Heart left ventricle (tissue), 16 donors: ENCODE data around the gene TIMM9. TPM values are rescaled to one million over a fixed set of nuclear protein-coding genes. Genes with fewer than 3 reads are reported as not detected.
A peak's percentile ranks its signal among the peaks of the same experiment; 100 is the strongest.
"Not testable (repeated sequence)": the region's sequence is repeated elsewhere in the genome, so short reads cannot be mapped to it uniquely, and the experiment has no call there.

ENCODE experiments used
- ATAC-seq, 4 donors: fragments of 200-7000 bp; cut with Tn5 transposase; one replicate each; pipeline ENCODE4 v1.9.1; 2020 to 2022; ENCODE audit warnings: moderate library complexity in 4 of 4, mild to moderate bottlenecking in 3 of 4, moderate number of reproducible peaks in 1 of 4
- DNase-seq, 5 donors: peaks; one replicate each; pipeline ENCODE4 v3.0.0-alpha.2; 2020
- H3K27ac ChIP-seq, 12 donors: fragments of 200-600 bp; sonication (generic) in 4 of 12; one replicate each; pipeline versions ENCODE4 v1.5.0 to v1.8.0; 2016 to 2022; ENCODE audit warnings: mild to moderate bottlenecking in 2 of 12
- H3K27me3 ChIP-seq, 9 donors: fragments of 200-600 bp; sonication (generic) in 2 of 9; one replicate each; pipeline versions ENCODE4 v1.5.1 to v1.8.0; 2016 to 2022; ENCODE audit warnings: mild to moderate bottlenecking in 3 of 9
- H3K36me3 ChIP-seq, 9 donors: fragments of 200-600 bp; sonication (generic) in 2 of 9; one replicate each; pipeline versions ENCODE4 v1.5.0 to v1.8.0; 2018 to 2022; ENCODE audit warnings: mild to moderate bottlenecking in 2 of 9
- H3K4me1 ChIP-seq, 12 donors: fragments of 200-600 bp; sonication (generic) in 4 of 12; one replicate each; pipeline versions ENCODE4 v1.5.0 to v1.8.0; 2016 to 2022; ENCODE audit warnings: mild to moderate bottlenecking in 3 of 12
- H3K4me3 ChIP-seq, 12 donors: fragments of 200-600 bp; sonication (generic) in 4 of 12; one replicate each; pipeline versions ENCODE4 v1.5.0 to v1.8.0; 2017 to 2022; ENCODE audit warnings: mild to moderate bottlenecking in 9 of 12, moderate library complexity in 4 of 12
- H3K9me3 ChIP-seq, 12 donors: fragments of 200-600 bp; sonication (generic) in 4 of 12; one replicate each; pipeline versions ENCODE4 v1.5.0 to v1.8.0; 2016 to 2022; ENCODE audit warnings: mild to moderate bottlenecking in 1 of 12
- POLR2A ChIP-seq, 2 donors: fragments of 450-650 bp; IDR thresholded peaks; one replicate each; pipeline ENCODE4 v1.6.1; 2017; ENCODE audit warnings: antibody characterized with exemption in 2 of 2, mild to moderate bottlenecking in 2 of 2, moderate library complexity in 2 of 2
- WGBS, 4 donors: extraction: QIAGEN DNeasy Blood & Tissue Kit in 2 of 4; methylation state at CpG; one replicate each; pipeline versions ENCODE4 v1.1.5 to v1.1.7; 2013 to 2018; 5-methylcytosine and 5-hydroxymethylcytosine counted together
- intact Hi-C, 10 donors: fragments of 100-400 bp; cut with DNase I; formaldehyde crosslinking; loops; one replicate each; pipeline versions ENCODE4 v1.11.1 to v1.14.2; 2022
- polyA plus RNA-seq, 2 donors: library from polyadenylated mRNA; stranded (reverse); fragments of 200-250 nt; gene quantifications; one replicate each; pipeline ENCODE4 v1.2.3, GENCODE V29; 2013
- total RNA-seq, 9 donors: library from RNA; depleted of rRNA in 2 of 9; stranded (reverse); fragments of >200 nt in 2 of 9; fragmentation: NEBNext Ultra II Directional in 3 of 9; extraction: Animal tissue kit (Norgen Biotek cat#: 25700) in 3 of 9; gene quantifications; one replicate each; pipeline versions ENCODE4 v1.1.0 to v1.2.4, GENCODE V29; 2016 to 2023
- TF ChIP-seq, protein P1 (sequence below), 12 donors: fragments of 200-600 bp; sonication (generic) in 4 of 12; IDR thresholded peaks; one replicate each; pipeline versions ENCODE4 v1.5.0 to v1.8.0; 2018 to 2022; ENCODE audit warnings: antibody characterized with exemption in 12 of 12, mild to moderate bottlenecking in 5 of 12
- donor health status: ischemic (EF 13 %, LVEDD 7.1; RV severe dilation, severe dysfunction).
- donor health status: healthy with polysubstance abuse.
- donor health status: DM: no; HTN: yes; CAD: no.
- donor health status: DM: no; HTN: no; CAD: no.
- donor health status: ischemic (EF 25% LVEDD 6.9; RV normal size, moderate dysfunction).
- donor health status: ischemic (EF 25% LVEDD 5.7; RV mildly dilated, moderate dysfunction).
- donor health status: healthy.
- donor health status: DM: yes; HTN: yes; CAD: no.
- donor health status: ischemic (EF 35%, LVEDD 5.7; RV mildly dilated, moderate dysfunction).
- donor health status: nonischemic (EF 11% LVEDD 7.7; RV severe dilation, severe dysfunction).
- donor health status: DM: yes; HTN: yes; CAD: no.
- donor health status: PGD.
- donor health status: ischemic (EF 29% LVEDD 5.4; RV normal size, mild dysfunction).
- donor health status: nonischemic (EF 23%, LVEDD 6.1; RV moderate dilation, normal function).

The TIMM9 gene
- total and polyA plus RNA-seq, 11 donors: 24.7 to 75.5 (median 30.3) TPM

DNA sequence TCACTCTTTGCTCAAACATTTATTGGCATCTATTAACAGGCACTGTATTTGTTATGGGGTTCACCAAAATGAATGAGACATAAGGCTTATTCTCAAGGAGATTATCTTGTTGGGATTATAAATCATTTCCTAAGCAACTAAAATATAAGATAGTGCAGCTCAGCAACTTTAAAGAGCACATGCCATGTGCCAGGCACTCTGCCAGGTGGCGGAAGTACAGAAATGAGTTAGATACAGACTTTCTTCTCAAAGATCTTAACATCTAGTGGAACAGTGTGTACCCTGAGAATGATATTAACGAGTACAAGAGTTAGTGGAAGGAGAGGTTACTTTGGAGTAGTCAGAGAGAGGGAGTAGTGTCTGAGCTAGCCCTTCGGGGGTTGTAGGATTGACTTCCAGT is 60.0 kb downstream of the TIMM9 start:
- no peak for TF ChIP-seq POLR2A (IDR thresholded peaks at IDR 0.05)
- TF ChIP-seq, protein P1, sequence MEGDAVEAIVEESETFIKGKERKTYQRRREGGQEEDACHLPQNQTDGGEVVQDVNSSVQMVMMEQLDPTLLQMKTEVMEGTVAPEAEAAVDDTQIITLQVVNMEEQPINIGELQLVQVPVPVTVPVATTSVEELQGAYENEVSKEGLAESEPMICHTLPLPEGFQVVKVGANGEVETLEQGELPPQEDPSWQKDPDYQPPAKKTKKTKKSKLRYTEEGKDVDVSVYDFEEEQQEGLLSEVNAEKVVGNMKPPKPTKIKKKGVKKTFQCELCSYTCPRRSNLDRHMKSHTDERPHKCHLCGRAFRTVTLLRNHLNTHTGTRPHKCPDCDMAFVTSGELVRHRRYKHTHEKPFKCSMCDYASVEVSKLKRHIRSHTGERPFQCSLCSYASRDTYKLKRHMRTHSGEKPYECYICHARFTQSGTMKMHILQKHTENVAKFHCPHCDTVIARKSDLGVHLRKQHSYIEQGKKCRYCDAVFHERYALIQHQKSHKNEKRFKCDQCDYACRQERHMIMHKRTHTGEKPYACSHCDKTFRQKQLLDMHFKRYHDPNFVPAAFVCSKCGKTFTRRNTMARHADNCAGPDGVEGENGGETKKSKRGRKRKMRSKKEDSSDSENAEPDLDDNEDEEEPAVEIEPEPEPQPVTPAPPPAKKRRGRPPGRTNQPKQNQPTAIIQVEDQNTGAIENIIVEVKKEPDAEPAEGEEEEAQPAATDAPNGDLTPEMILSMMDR (IDR thresholded peaks at IDR 0.05): no peak
- intact Hi-C loops: loop anchor here in 4 of 10 donors (10.0 kb wide), 2 partner anchors 252 to 262 kb away; no protein-coding TSS in a partner anchor
- Histone ChIP-seq H3K4me3 (no peak overlapping the region), H3K27ac (no peak overlapping the region), H3K9me3 (no peaks in the 10 kb centered on the region), H3K36me3 (peaks cover 0 to 100% (median 86%) of the 10 kb centered on the region in 9 donors), H3K27me3 (no peaks in the 10 kb centered on the region), H3K4me1 (peaks cover 0 to 6% (median 0%) of the 10 kb centered on the region in 12 donors)
- no peak for ATAC-seq
- DNase-seq: peak in 1 of 5 donors; percentile 29
- WGBS, 4 donors: 70 to 81% (median 74%) methylated on average over 3 of the region's 3 CpGs

DNA sequence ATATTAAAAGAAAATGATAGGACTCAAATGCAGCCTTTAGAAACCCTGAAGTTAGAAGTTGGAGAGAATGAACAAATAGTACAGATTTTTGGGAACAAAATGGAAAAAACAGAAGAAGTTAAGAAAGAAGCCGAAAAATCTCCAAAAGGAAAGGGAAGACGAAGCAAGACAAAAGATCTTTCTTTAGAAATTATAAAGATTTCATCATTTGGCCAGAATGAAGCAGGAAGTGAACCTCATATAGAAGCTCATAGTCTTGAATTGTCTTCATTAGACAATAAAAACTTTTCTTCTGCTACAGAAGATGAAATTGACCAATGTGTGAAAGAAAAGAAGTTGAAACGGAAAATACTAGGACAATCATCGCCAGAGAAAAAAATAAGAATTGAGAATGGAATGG is 63.0 kb downstream of the TIMM9 start:
- Histone ChIP-seq H3K4me1 (peaks cover 0 to 6% (median 0%) of the 10 kb centered on the region in 12 donors), H3K27me3 (no peaks in the 10 kb centered on the region), H3K9me3 (no peaks in the 10 kb centered on the region), H3K36me3 (peaks cover 1 to 100% (median 86%) of the 10 kb centered on the region in 9 donors), H3K27ac (no peak overlapping the region), H3K4me3 (no peak overlapping the region)
- ATAC-seq (no peak), DNase-seq (no peak)
- no peak for TF ChIP-seq POLR2A (IDR thresholded peaks at IDR 0.05)
- TF ChIP-seq, protein P1 (IDR thresholded peaks at IDR 0.05): no peak
- 73 to 82% (median 77%) methylated on average over 4 of the region's 4 CpGs for WGBS, 4 donors
- intact Hi-C loops: loop anchor here in 5 of 10 donors (5.0 to 10.0 kb wide), 3 partner anchors 250 to 260 kb away; no protein-coding TSS in a partner anchor

DNA sequence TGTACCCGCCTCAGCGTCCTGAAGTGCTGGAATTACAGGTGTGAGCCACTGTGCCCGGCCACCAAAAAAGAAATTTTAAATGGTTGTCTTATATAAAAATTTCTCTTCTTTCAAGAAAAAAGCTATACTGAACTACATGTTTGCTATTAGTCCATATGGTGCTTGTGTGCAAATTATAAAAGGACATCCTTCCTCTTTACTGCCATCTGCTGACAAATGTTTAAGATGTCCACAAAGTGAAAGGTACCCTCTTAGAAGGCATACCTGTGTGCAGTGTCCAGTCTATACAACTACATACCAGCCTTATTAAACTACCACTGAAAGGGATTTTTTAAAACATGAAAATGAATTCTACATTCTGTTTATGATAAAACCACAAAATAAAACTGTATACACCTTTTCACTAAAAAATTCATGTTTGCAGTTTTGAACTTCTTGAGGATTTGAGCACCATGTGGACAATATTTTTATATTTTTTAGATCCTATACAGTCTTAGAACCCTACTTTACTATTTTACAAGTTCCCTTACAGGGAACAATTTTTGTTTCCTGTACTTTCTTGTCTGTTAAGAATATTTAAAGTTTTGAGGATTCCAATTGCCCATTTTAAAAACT is 64.4 kb downstream of the TIMM9 start:
- Histone ChIP-seq H3K27me3 (no peaks in the 10 kb centered on the region), H3K9me3 (no peaks in the 10 kb centered on the region), H3K36me3 (peaks cover 2 to 97% (median 82%) of the 10 kb centered on the region in 9 donors), H3K27ac (no peak overlapping the region), H3K4me1 (peaks cover 0 to 6% (median 0%) of the 10 kb centered on the region in 12 donors), H3K4me3 (no peak overlapping the region)
- intact Hi-C loops: loop anchor here in 5 of 10 donors (5.0 to 10.0 kb wide), 3 partner anchors 248 to 258 kb away; no protein-coding TSS in a partner anchor
- no peak for ATAC-seq
- WGBS, 4 donors: 92 to 97% (median 94%) methylated on average over 3 of the region's 3 CpGs
- DNase-seq: no peak
- TF ChIP-seq POLR2A (IDR thresholded peaks at IDR 0.05): no peak
- TF ChIP-seq, protein P1 (IDR thresholded peaks at IDR 0.05): peak in 9 of 12 donors; percentile 7 to 44 (median 19)

DNA sequence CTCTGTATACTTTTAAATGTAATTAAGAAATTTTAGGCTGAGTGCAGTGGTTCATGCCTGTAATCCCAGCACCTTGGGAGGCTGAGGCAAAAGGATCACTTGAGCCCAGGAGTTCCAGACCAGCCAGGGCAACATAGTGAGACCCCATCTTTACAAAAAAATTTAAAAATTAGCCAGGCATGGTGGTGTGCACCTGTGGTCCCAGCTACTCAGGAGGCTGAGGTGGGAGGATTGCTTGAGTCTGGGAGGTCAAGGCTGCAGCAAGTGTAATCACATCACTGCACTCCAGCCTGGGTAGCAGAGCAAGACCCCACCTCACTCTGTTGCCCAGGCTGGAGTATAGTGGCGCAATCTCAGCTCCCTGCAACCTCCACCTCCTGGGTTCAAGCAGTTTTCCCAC is 65.1 kb downstream of the TIMM9 start:
- not testable (repeated sequence) for ATAC-seq, H3K4me1 ChIP-seq, H3K27ac ChIP-seq, H3K9me3 ChIP-seq, H3K27me3 ChIP-seq, H3K4me3 ChIP-seq, DNase-seq
- H3K36me3 ChIP-seq: peaks cover 2 to 97% (median 82%) of the 10 kb centered on the region in 9 donors
- 98 to 100% (median 100%) methylated on average over 1 of the region's 1 CpG for WGBS, 4 donors
- intact Hi-C loops: loop anchor here in 5 of 10 donors (5.0 to 10.0 kb wide), 3 partner anchors 247 to 257 kb away; no protein-coding TSS in a partner anchor

Other genes with a start within 250 kb of the TIMM9 start
- 10 to 100 TPM; 67.0 to 86.9 (median 78.3) TPM for gene ACTR10, start 227.4 kb downstream of the TIMM9 start, total RNA-seq
- 10 to 100 TPM; 66.3 to 83.2 TPM for gene ACTR10, start 227.4 kb downstream of the TIMM9 start, polyA plus RNA-seq
- gene PSMA3, start 182.7 kb downstream of the TIMM9 start, total RNA-seq: 100 to 1,000 TPM; 121 to 232 (median 155) TPM
- gene PSMA3, start 182.7 kb downstream of the TIMM9 start, polyA plus RNA-seq: 100 to 1,000 TPM; 206 to 208 TPM
- 10 to 100 TPM in 8 of 9 donors, 1 to 10 TPM in 1; 7.0 to 23.1 (median 16.0) TPM for gene ARID4A, start 129.0 kb downstream of the TIMM9 start, total RNA-seq
- gene ARID4A, start 129.0 kb downstream of the TIMM9 start, polyA plus RNA-seq: 10 to 100 TPM in 1 of 2 donors, 1 to 10 TPM in 1; 5.6 to 11.7 TPM
- not detected for gene TOMM20L, start 31.6 kb downstream of the TIMM9 start, total RNA-seq
- not detected for gene TOMM20L, start 31.6 kb downstream of the TIMM9 start, polyA plus RNA-seq
- gene KIAA0586, start 188 bp upstream of the TIMM9 start, total RNA-seq: 10 to 100 TPM in 8 of 9 donors, 1 to 10 TPM in 1; 9.8 to 19.7 (median 14.3) TPM
- 1 to 10 TPM; 5.9 to 6.0 TPM for gene KIAA0586, start 188 bp upstream of the TIMM9 start, polyA plus RNA-seq
- gene DACT1, start 210.4 kb upstream of the TIMM9 start, total RNA-seq: 1 to 10 TPM; 1.3 to 7.2 (median 3.1) TPM
- 1 to 10 TPM in 1 of 2 donors, under 1 TPM in 1; 0.57 to 1.7 TPM for gene DACT1, start 210.4 kb upstream of the TIMM9 start, polyA plus RNA-seq